ENCODE data around the gene SVEP1.

DNA sequence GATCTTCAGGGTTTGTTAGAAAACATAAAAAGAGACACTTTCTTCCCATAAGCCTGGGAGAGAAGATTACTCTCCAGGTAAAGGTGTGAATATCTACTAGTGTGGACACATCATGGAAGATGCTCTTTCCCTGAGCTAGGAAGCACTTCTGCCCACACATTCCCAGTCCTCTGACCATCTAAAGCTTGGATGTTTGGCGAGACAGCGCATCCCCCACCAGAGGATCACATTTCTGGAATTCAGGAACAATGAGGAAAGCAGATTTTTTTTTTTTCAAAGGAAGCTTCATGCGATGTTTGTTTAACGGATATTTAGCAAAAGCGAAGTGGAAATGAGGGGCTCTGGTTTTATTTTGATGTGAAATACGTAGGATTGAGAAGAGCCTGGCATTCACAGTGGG, 6.2 kb downstream of the SVEP1 start:
- TF ChIP-seq, protein P1, sequence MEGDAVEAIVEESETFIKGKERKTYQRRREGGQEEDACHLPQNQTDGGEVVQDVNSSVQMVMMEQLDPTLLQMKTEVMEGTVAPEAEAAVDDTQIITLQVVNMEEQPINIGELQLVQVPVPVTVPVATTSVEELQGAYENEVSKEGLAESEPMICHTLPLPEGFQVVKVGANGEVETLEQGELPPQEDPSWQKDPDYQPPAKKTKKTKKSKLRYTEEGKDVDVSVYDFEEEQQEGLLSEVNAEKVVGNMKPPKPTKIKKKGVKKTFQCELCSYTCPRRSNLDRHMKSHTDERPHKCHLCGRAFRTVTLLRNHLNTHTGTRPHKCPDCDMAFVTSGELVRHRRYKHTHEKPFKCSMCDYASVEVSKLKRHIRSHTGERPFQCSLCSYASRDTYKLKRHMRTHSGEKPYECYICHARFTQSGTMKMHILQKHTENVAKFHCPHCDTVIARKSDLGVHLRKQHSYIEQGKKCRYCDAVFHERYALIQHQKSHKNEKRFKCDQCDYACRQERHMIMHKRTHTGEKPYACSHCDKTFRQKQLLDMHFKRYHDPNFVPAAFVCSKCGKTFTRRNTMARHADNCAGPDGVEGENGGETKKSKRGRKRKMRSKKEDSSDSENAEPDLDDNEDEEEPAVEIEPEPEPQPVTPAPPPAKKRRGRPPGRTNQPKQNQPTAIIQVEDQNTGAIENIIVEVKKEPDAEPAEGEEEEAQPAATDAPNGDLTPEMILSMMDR (IDR thresholded peaks at IDR 0.05 in 8 of 11, conservative IDR thresholded peaks at IDR 0.05 in 3 of 11), result no peak
- no peak for TF ChIP-seq POLR2A (IDR thresholded peaks at IDR 0.05)
